Keratinocyte (primary cell): ENCODE results near the gene GIT2. TPM values are rescaled to one million over a fixed set of nuclear protein-coding genes. Genes with fewer than 3 reads are reported as not detected.

ENCODE experiments used
- DNase-seq: peaks from one replicate; pipeline ENCODE4 v3.0.0-alpha.2; 2011; ENCODE audit warnings: low read depth, missing footprints, low spot score
- FAIRE-seq: peaks from 2 replicates; lab custom pipeline; 2011; peaks lifted over from hg19 to GRCh38; lab: Jason Lieb, UNC
- H2AFZ ChIP-seq: 2 replicates; pipeline ENCODE4 v1.6.0; 2012; ENCODE audit warnings: low read length, control low read depth, inconsistent platforms; ENCODE audit not compliant: control insufficient read depth
- H3K27ac ChIP-seq: 2 replicates; pipeline ENCODE4 v1.5.1; 2011; ENCODE audit warnings: low read length; ENCODE audit not compliant: control insufficient read depth, insufficient read depth
- H3K27me3 ChIP-seq: 3 replicates; pipeline ENCODE4 v1.6.0; 2011; ENCODE audit warnings: low read length; ENCODE audit not compliant: control insufficient read depth, insufficient read depth; ENCODE audit errors: extremely low read depth
- H3K36me3 ChIP-seq, 2 experiments: 2 replicates in 1 of 2; 3 replicates in 1 of 2; pipeline ENCODE4 v1.5.1; 2011; ENCODE audit warnings: low read length in 2 of 2, mild to moderate bottlenecking in 1 of 2; ENCODE audit not compliant: control insufficient read depth in 2 of 2, insufficient read depth in 2 of 2; ENCODE audit errors: extremely low read depth in 1 of 2
- H3K4me1 ChIP-seq: 3 replicates; pipeline ENCODE4 v1.5.1; 2011; ENCODE audit warnings: low read length; ENCODE audit not compliant: control insufficient read depth, insufficient read depth; ENCODE audit errors: extremely low read depth
- H3K4me2 ChIP-seq: 3 replicates; pipeline ENCODE4 v1.6.0; 2011; ENCODE audit warnings: low read depth, low read length; ENCODE audit not compliant: control insufficient read depth, insufficient read depth; ENCODE audit errors: extremely low read depth
- H3K4me3 ChIP-seq, 3 experiments: fragments of 200-600 bp in 1 of 3; sonication (generic) in 1 of 3; 2 replicates in 2 of 3; 3 replicates in 1 of 3; pipeline ENCODE4 v1.5.1; 2011 to 2016; ENCODE audit warnings: low read length in 3 of 3, mild to moderate bottlenecking in 3 of 3, control low read depth in 2 of 3, inconsistent platforms in 1 of 3, low read depth in 1 of 3, mixed read lengths in 1 of 3, mixed run types in 1 of 3, moderate library complexity in 1 of 3; ENCODE audit not compliant: control insufficient read depth in 2 of 3, insufficient read depth in 2 of 3; ENCODE audit errors: extremely low read depth in 1 of 3
- H3K79me2 ChIP-seq: 2 replicates; pipeline ENCODE4 v1.6.0; 2012; ENCODE audit warnings: low read length; ENCODE audit not compliant: control insufficient read depth, insufficient read depth
- H3K9ac ChIP-seq: 3 replicates; pipeline ENCODE4 v1.6.0; 2011; ENCODE audit warnings: low read length; ENCODE audit not compliant: control insufficient read depth, insufficient read depth; ENCODE audit errors: extremely low read depth
- H3K9me1 ChIP-seq: 3 replicates; pipeline ENCODE4 v1.6.0; 2011; ENCODE audit warnings: low read length; ENCODE audit not compliant: control insufficient read depth, insufficient read depth; ENCODE audit errors: extremely low read depth
- H3K9me3 ChIP-seq: 2 replicates; pipeline ENCODE4 v1.5.1; 2012; ENCODE audit warnings: low read depth, low read length; ENCODE audit not compliant: control insufficient read depth
- H4K20me1 ChIP-seq: 3 replicates; pipeline ENCODE4 v1.6.0; 2011; ENCODE audit warnings: low read length; ENCODE audit not compliant: control insufficient read depth, insufficient read depth; ENCODE audit errors: extremely low read depth
- EZH2 ChIP-seq: IDR thresholded peaks from one replicate; pipeline ENCODE4 v1.6.1; 2012; ENCODE audit warnings: inconsistent platforms, mild to moderate bottlenecking, low read length, moderate library complexity
- dilution Hi-C: fragments of 300-500 bp; cut with MboI; formaldehyde crosslinking; loops from one replicate; pipeline ENCODE4 v1.7.0; 2020; ENCODE audit warnings: low sequenced_read_pairs; ENCODE audit not compliant: extremely low pct_ligation_motif_present
- polyA plus RNA-seq, 5 experiments: library from polyadenylated mRNA; depleted of rRNA in 3 of 5; stranded (reverse) in 3 of 5; stranded (forward) in 1 of 5; unstranded in 1 of 5; fragments of >200 nt; gene quantifications; 1 replicate in 1 of 5; 2 replicates in 3 of 5; 3 replicates in 1 of 5; pipeline versions ENCODE4 v1.2.1 to v1.2.3, GENCODE V29; 2011 to 2012; ENCODE audit warnings: missing spikeins in 2 of 5, low read depth in 1 of 5, low replicate concordance in 1 of 5
- TF ChIP-seq, protein P1 (sequence below), 3 experiments: IDR thresholded peaks in 1 of 3; conservative IDR thresholded peaks in 1 of 3; optimal IDR thresholded peaks in 1 of 3; 2 replicates in 2 of 3; 3 replicates in 1 of 3; pipeline versions ENCODE3 to v1.5.1; 2011; ENCODE audit warnings: low read length in 3 of 3, mild to moderate bottlenecking in 3 of 3, moderate library complexity in 2 of 3, control low read depth in 1 of 3, inconsistent platforms in 1 of 3; ENCODE audit not compliant: insufficient read depth in 2 of 3; ENCODE audit errors: extremely low read depth in 1 of 3

GIT2 gene
- polyA plus RNA-seq, 1 donor (not counting 4 experiments of a cell fraction or from before 2014, with no cell fraction given), result 25.9 TPM

DNA sequence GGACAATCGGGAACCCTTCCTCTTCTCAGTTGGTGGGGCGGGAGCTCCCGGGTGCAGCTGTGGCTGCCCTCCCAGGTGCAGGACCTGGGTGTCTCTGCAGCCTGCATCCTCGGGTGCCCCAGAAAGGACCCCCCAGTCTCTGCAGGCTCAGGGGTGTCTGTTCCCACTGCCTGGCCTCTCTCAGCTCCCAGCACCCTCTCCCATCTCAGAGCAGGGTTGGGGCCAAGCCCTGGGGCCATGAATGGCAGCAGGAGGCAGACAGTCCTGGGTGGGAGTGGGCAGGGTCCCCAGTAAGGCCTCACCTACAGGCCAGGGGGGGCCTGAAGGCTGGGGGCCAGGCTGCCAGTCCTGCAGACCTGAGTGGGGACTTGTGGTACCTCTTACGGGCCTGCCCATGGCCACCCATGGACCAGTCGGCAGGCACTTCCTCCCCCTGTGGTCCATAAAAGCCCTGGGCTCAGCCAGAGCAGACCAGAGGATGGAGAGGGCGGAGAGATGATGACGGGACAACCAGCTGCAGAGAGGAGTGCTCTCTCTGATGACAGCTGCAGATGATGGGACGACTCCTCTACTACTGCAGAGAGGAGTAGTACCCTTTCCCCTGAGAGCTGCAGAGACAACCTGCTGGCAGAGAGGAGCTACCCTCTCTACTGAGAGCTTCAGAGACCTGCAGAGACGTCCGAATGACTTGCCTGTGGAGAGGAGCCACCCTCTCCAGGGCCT is 69.5 kb downstream of the GIT2 start:
- FAIRE-seq (no peak), DNase-seq (no peak)
- Histone ChIP-seq H3K27ac (no peak overlapping the region), H3K27me3 (no peaks in the 10 kb centered on the region), H3K9me1 (no peaks in the 10 kb centered on the region), H3K36me3 (peaks cover 10 to 17% of the 10 kb centered on the region in 2 experiments), H3K4me1 (no peaks in the 10 kb centered on the region), H3K9ac (no peak overlapping the region), H4K20me1 (no peaks in the 10 kb centered on the region), H3K4me2 (no peak overlapping the region), H3K79me2 (no peaks in the 10 kb centered on the region), H3K9me3 (no peaks in the 10 kb centered on the region), H2AFZ (no peak overlapping the region), H3K4me3 (no peak overlapping the region)
- dilution Hi-C loops, result no loop called here
- no peak for TF ChIP-seq EZH2
- TF ChIP-seq, protein P1, sequence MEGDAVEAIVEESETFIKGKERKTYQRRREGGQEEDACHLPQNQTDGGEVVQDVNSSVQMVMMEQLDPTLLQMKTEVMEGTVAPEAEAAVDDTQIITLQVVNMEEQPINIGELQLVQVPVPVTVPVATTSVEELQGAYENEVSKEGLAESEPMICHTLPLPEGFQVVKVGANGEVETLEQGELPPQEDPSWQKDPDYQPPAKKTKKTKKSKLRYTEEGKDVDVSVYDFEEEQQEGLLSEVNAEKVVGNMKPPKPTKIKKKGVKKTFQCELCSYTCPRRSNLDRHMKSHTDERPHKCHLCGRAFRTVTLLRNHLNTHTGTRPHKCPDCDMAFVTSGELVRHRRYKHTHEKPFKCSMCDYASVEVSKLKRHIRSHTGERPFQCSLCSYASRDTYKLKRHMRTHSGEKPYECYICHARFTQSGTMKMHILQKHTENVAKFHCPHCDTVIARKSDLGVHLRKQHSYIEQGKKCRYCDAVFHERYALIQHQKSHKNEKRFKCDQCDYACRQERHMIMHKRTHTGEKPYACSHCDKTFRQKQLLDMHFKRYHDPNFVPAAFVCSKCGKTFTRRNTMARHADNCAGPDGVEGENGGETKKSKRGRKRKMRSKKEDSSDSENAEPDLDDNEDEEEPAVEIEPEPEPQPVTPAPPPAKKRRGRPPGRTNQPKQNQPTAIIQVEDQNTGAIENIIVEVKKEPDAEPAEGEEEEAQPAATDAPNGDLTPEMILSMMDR (optimal IDR thresholded peaks at IDR 0.05 in 1 of 3, IDR thresholded peaks at IDR 0.05 in 1 of 3, conservative IDR thresholded peaks at IDR 0.05 in 1 of 3; ENCODE audit: extremely low read depth in 1 of 3, insufficient read depth in 2 of 3, low read length in 3 of 3), result no peak

DNA sequence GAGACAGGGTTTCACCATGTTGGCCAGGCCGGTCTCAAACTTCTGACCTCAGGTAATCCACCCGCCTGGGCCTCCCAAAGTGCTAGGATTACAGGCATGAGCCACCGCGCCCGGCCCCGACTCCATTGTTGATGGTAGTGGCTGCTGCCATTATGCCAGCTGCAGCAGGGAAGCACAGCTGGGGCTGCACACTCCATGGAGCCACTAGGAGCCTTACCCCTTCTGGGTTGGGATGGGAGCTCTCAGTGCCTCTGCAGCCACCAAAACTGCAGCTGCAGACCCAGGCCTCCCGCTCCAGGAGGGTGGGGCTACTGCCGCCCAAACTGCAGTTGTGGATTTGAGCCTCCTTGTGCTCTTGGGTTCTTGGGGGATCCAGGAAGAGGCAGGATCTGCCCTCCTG is 70.2 kb downstream of the GIT2 start:
- dilution Hi-C loops, result no loop called here
- H3K9me3 ChIP-seq, result no peaks in the 10 kb centered on the region
- H3K9me1 ChIP-seq, result no peaks in the 10 kb centered on the region
- DNase-seq, result no peak
- H3K36me3 ChIP-seq, result peaks cover 5 to 12% of the 10 kb centered on the region in 2 experiments
- TF ChIP-seq, protein P1 (optimal IDR thresholded peaks at IDR 0.05 in 1 of 3, IDR thresholded peaks at IDR 0.05 in 1 of 3, conservative IDR thresholded peaks at IDR 0.05 in 1 of 3; ENCODE audit: extremely low read depth in 1 of 3, insufficient read depth in 2 of 3, low read length in 3 of 3), result no peak
- TF ChIP-seq EZH2, result no peak
- no peak overlapping the region for H3K9ac ChIP-seq
- H3K4me1 ChIP-seq, result no peaks in the 10 kb centered on the region
- H3K4me2 ChIP-seq, result no peak overlapping the region
- H2AFZ ChIP-seq, result no peak overlapping the region
- H3K79me2 ChIP-seq, result no peaks in the 10 kb centered on the region
- no peaks in the 10 kb centered on the region for H3K27me3 ChIP-seq
- H3K4me3 ChIP-seq, result no peak overlapping the region
- no peaks in the 10 kb centered on the region for H4K20me1 ChIP-seq
- H3K27ac ChIP-seq, result no peak overlapping the region
- FAIRE-seq, result no peak
